Measurements from ENCODE around the gene GON4L. TPM values are rescaled to one million over a fixed set of nuclear protein-coding genes. Genes with fewer than 3 reads are reported as not detected.
"Not testable (repeated sequence)": the region's sequence is repeated elsewhere in the genome, so short reads cannot be mapped to it uniquely, and the experiment has no call there.

GON4L gene
- total RNA-seq, 2 experiments from 2014 or later = 71.0 to 77.0 TPM

DNA sequence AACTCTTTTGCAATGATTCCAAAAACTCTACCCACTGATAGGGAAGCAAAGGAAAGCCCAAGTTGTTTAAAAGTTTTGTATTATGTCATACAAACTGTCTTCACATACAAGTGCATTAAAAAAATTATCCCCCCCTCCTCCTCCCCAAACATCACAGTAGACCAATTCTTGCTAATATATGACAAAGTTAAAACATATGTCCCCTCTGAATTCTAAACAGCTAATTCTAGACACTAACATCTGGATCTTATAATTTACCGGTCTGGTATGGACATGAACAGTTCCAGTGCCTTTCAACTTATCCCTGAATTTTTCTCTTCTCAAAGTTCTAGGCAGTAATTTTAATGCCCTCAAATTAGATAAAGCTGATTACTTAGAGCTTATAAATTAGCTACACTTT is 40.7 kb upstream of the GON4L start:
- H3K9me3 Mint-ChIP-seq = no peaks in the 10 kb centered on the region
- Histone ChIP-seq H3K27me3 (ENCODE audit: control insufficient read depth in 1 of 2, insufficient read depth in 2 of 2, low read length in 2 of 2) (no peaks in the 10 kb centered on the region), H3K4me3 (ENCODE audit: low read length) (no peak overlapping the region), H3K36me3 (ENCODE audit: insufficient read depth, low read length) (peaks cover 48% of the 10 kb centered on the region), H3K9me3 (ENCODE audit: control insufficient read depth in 1 of 2, insufficient read depth in 1 of 2, low read length in 2 of 2) (no peaks in the 10 kb centered on the region), H3K27ac (ENCODE audit: low read depth in 1 of 2, low read length in 2 of 2) (no peak overlapping the region), H3K4me1 (ENCODE audit: insufficient read depth, low read length) (peaks cover 12% of the 10 kb centered on the region)
- TF ChIP-seq, protein P1, sequence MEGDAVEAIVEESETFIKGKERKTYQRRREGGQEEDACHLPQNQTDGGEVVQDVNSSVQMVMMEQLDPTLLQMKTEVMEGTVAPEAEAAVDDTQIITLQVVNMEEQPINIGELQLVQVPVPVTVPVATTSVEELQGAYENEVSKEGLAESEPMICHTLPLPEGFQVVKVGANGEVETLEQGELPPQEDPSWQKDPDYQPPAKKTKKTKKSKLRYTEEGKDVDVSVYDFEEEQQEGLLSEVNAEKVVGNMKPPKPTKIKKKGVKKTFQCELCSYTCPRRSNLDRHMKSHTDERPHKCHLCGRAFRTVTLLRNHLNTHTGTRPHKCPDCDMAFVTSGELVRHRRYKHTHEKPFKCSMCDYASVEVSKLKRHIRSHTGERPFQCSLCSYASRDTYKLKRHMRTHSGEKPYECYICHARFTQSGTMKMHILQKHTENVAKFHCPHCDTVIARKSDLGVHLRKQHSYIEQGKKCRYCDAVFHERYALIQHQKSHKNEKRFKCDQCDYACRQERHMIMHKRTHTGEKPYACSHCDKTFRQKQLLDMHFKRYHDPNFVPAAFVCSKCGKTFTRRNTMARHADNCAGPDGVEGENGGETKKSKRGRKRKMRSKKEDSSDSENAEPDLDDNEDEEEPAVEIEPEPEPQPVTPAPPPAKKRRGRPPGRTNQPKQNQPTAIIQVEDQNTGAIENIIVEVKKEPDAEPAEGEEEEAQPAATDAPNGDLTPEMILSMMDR (IDR thresholded peaks at IDR 0.05) = no peak
- H3K4me3 Mint-ChIP-seq = no peak overlapping the region
- DNase-seq (no peak), ATAC-seq (ENCODE audit: poor library complexity) (no peak)
- H3K36me3 Mint-ChIP-seq (ENCODE audit: low read depth) = peaks cover 46% of the 10 kb centered on the region
- no peaks in the 10 kb centered on the region for H3K27me3 Mint-ChIP-seq
- H3K27ac Mint-ChIP-seq = no peak overlapping the region
- intact Hi-C loops (cut with DNase I, micrococcal nuclease) = no loop called here
- peaks cover 19% of the 10 kb centered on the region for H3K4me1 Mint-ChIP-seq (ENCODE audit: low read depth)
- ChIA-PET POLR2A (no interaction called here), CTCF (no interaction called here)

DNA sequence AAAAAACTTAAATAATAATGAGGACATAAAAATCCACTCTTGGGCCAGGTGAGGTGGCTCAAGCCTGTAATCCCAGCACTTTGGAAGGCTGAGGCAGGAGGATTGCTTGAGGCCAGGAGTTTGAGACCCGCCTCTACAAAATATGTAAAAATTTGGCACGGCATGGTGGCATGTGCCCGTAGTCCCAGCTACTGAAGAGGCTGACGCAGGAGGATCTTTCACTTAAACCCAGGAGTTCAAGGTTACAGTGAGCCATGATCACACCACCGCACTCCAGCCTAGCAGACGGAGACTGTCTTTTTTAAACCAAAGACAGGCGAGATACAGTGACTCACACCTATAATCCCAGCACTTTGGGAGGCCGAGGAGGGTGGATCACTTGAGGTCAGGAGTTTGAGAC is 39.5 kb upstream of the GON4L start:
- H3K27me3 Mint-ChIP-seq; intact Hi-C loops (cut with DNase I, micrococcal nuclease); DNase-seq; H3K9me3 ChIP-seq (ENCODE audit: control insufficient read depth in 1 of 2, insufficient read depth in 1 of 2, low read length in 2 of 2); H3K4me3 ChIP-seq (ENCODE audit: low read length); H3K27me3 ChIP-seq (ENCODE audit: control insufficient read depth in 1 of 2, insufficient read depth in 2 of 2, low read length in 2 of 2); CTCF ChIA-PET; H3K4me3 Mint-ChIP-seq; H3K27ac ChIP-seq (ENCODE audit: low read depth in 1 of 2, low read length in 2 of 2); H3K9me3 Mint-ChIP-seq; ATAC-seq (ENCODE audit: poor library complexity); H3K27ac Mint-ChIP-seq; POLR2A ChIA-PET: not testable (repeated sequence)
- peaks cover 12% of the 10 kb centered on the region for H3K4me1 ChIP-seq (ENCODE audit: insufficient read depth, low read length)
- peaks cover 41% of the 10 kb centered on the region for H3K36me3 Mint-ChIP-seq (ENCODE audit: low read depth)
- peaks cover 42% of the 10 kb centered on the region for H3K36me3 ChIP-seq (ENCODE audit: insufficient read depth, low read length)
- peaks cover 21% of the 10 kb centered on the region for H3K4me1 Mint-ChIP-seq (ENCODE audit: low read depth)

GRCh38 chr1:155895617-155896016 is 38.6 kb upstream of the GON4L start:
- intact Hi-C loops (cut with DNase I, micrococcal nuclease); H3K4me3 Mint-ChIP-seq; H3K4me3 ChIP-seq (ENCODE audit: low read length); H3K27me3 ChIP-seq (ENCODE audit: control insufficient read depth in 1 of 2, insufficient read depth in 2 of 2, low read length in 2 of 2); H3K27me3 Mint-ChIP-seq; H3K9me3 Mint-ChIP-seq; H3K9me3 ChIP-seq (ENCODE audit: control insufficient read depth in 1 of 2, insufficient read depth in 1 of 2, low read length in 2 of 2); H3K27ac ChIP-seq (ENCODE audit: low read depth in 1 of 2, low read length in 2 of 2); H3K27ac Mint-ChIP-seq; DNase-seq; ATAC-seq (ENCODE audit: poor library complexity): not testable (repeated sequence)
- Mint-ChIP-seq H3K36me3 (ENCODE audit: low read depth) (peaks cover 32% of the 10 kb centered on the region), H3K4me1 (ENCODE audit: low read depth) (peaks cover 21% of the 10 kb centered on the region)
- Histone ChIP-seq H3K4me1 (ENCODE audit: insufficient read depth, low read length) (peaks cover 12% of the 10 kb centered on the region), H3K36me3 (ENCODE audit: insufficient read depth, low read length) (peaks cover 34% of the 10 kb centered on the region)
- ChIA-PET POLR2A (interaction anchor here (0.6 kb wide), 1 partner anchor 66 kb away, joined by 4 read pairs; no protein-coding TSS in a partner anchor), CTCF (interaction anchor here (1.0 kb wide), 1 partner anchor 329 kb away, joined by 4 read pairs; no protein-coding TSS in a partner anchor)

GRCh38 chr1:155893389-155894142 is 36.6 kb upstream of the GON4L start:
- TF ChIP-seq, protein P1 (IDR thresholded peaks at IDR 0.05) = no peak
- Mint-ChIP-seq H3K36me3 (ENCODE audit: low read depth) (peaks cover 12% of the 10 kb centered on the region), H3K27ac (peak overlapping the region; percentile 79), H3K9me3 (no peaks in the 10 kb centered on the region), H3K4me1 (ENCODE audit: low read depth) (peaks cover 21% of the 10 kb centered on the region), H3K27me3 (no peaks in the 10 kb centered on the region), H3K4me3 (peak overlapping the region; percentile 11)
- ChIA-PET POLR2A (interaction anchor here (0.6 to 1.6 kb wide), 5 partner anchors 10 to 148 kb away, joined by 3 to 6 read pairs (median 4); partner anchors contain the start of genes GON4L and SYT11), CTCF (interaction anchor here (1.5 kb wide), 1 partner anchor 96 kb away, joined by 4 read pairs; no protein-coding TSS in a partner anchor)
- DNase-seq (peak in 10 of 14 experiments; percentile 4 to 66 (median 15)), ATAC-seq (ENCODE audit: poor library complexity) (peak; percentile 98)
- intact Hi-C loops (cut with DNase I, micrococcal nuclease) = loop anchor here in 1 of 2 experiments (5.0 kb wide), 1 partner anchor 36 kb away; the partner anchor contains the start of genes GON4L and SYT11
- Histone ChIP-seq H3K27me3 (ENCODE audit: control insufficient read depth in 1 of 2, insufficient read depth in 2 of 2, low read length in 2 of 2) (no peaks in the 10 kb centered on the region), H3K4me1 (ENCODE audit: insufficient read depth, low read length) (peaks cover 12% of the 10 kb centered on the region), H3K27ac (ENCODE audit: low read depth in 1 of 2, low read length in 2 of 2) (no peak overlapping the region), H3K9me3 (ENCODE audit: control insufficient read depth in 1 of 2, insufficient read depth in 1 of 2, low read length in 2 of 2) (no peaks in the 10 kb centered on the region), H3K36me3 (ENCODE audit: insufficient read depth, low read length) (peaks cover 15% of the 10 kb centered on the region), H3K4me3 (ENCODE audit: low read length) (no peak overlapping the region)

All from CD4-positive, alpha-beta T cell (primary cell).